GM15510 (cell line): Measurements from ENCODE around the gene SPACDR.

Experiments
- POLR2A ChIP-seq: IDR thresholded peaks from 3 replicates; pipeline ENCODE4 v1.6.1; 2011; ENCODE audit warnings: borderline replicate concordance; ENCODE audit not compliant: insufficient read length; ENCODE audit errors: extremely low read depth

The SPACDR gene

DNA sequence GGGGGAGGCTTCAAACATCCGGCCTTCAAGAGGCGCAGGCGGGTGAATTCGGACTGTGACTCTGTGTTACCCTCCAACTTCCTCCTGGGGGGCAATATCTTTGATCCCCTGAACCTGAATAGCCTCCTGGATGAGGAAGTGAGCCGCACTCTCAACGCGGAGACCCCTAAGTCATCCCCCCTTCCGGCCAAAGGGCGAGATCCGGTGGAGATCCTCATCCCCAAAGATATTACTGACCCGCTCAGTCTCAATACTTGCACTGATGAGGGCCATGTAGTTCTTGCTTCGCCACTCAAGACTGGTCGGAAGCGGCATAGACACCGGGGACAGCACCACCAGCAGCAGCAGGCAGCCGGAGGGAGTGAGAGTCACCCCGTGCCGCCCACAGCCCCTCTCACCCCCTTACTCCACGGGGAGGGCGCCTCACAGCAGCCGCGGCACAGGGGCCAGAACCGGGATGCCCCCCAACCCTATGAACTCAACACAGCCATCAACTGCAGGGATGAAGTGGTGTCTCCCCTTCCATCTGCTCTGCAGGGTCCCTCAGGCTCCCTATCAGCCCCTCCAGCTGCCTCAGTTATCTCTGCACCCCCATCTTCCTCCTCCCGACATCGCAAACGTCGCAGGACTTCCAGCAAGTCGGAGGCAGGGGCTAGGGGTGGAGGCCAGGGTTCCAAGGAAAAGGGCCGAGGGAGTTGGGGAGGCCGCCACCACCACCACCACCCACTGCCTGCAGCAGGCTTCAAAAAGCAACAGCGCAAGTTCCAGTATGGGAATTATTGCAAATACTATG, 33.4 kb downstream of the SPACDR start:
- no peak for TF ChIP-seq POLR2A

DNA sequence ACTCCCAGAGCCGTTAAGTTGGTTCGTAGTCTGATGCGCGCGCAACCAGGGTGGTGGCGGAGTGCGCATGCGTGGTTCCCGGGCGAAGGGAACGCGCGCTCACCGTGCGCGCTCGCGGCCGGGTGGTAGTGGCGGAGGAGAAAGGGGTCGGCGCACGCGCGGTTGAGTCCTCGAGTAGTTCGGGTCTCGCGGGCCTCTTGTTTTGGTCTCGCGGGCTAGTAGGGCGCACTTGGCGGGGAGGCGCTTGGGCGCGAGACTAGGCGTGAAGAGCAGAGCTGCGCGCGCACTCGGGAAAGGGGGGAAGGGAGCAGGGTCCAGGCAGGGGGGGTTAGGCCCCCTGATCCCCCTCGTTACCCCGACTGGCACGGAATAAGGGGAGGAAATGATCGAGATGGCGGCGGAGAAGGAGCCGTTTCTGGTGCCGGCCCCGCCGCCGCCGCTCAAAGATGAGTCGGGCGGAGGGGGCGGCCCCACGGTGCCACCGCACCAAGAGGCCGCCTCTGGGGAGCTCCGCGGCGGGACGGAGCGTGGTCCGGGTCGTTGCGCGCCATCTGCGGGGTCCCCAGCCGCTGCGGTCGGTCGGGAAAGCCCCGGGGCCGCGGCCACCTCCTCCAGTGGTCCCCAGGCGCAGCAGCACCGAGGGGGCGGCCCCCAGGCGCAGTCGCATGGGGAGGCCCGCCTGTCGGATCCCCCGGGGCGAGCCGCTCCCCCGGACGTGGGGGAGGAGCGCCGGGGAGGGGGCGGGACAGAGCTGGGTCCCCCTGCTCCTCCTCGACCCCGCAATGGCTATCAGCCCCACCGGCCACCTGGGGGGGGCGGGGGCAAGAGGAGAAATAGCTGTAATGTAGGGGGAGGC, 34.2 kb downstream of the SPACDR start, which contains the start of gene MEPCE:
MEPCE (plus strand) TSS at position 195 of the 856 bp plus-strand sequence; CDS start at position 383, 188 bp downstream.
- TF ChIP-seq POLR2A: no peak

DNA sequence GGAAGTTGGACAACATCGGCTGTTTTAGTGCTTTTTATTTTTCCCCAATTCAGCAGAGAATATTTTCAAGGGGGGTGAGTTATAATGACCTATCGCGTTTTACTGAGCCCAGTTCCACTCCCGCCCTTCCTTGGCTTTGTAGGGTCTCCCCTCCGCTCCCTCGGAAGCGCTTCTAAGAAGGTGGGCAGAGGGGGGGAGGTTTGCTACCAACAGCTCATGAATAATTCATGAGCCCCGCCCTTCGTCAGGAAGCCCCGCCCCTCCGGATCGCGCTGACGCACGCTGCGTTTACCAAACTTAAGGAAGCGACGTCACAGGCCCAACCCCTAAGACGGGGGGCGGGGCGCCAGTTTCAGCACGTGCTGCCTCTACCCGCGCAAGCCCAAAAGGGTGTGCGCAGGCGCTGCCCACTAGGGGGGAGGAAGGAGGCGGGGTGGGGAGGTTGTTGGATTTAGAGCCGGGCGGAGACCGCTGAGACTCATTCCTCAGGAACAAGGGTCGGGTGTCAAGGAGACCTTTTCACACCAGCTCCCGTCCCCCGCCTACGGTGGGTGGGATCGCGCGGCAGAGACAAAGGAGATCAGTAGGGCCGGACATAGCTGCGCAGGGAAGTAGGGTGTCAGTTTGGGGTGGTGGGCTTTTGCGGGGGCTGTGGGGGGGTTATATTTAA, 35.0 kb downstream of the SPACDR start:
- TF ChIP-seq POLR2A: peak; percentile 83

DNA sequence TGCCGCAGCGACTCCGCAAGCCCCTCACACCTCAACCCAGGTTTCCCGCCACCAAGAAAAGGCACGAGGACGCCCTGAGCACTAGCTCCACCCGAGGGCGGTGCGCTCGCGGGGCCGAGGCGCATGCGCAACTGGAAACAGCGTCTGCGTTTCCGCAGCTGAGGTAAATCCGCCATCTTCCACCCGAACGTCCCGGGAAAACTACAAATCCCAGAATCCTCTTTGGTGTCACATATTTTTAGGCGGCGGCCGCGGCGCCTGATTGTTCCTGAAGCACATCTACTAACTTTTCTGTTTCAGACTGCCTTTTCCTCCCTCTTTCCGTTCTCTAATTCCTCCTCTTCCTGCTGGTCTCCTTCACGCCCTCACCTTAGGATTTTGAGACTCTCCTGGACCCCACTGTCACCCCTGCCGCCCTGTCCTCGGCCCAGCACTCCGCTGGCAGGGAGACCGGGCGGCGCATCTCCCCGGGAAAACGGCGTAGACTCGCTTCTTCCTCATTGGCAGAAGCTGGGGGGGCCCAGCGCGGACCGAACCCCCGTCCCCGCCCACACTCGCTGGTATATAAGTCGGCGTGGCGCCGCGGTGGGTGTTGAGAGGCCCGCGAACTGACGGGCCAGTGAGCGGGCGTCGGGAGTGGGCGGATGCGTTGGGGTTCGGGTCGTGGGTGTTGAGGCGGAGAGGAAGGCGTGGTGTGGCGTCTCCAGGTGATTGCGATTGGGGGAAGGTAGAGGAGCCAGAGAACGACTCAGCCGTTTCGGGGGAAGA, 35.7 kb downstream of the SPACDR start, which contains the start of gene ZCWPW1:
ZCWPW1 (minus strand) TSS at position 505 of the 768 bp plus-strand sequence. CDS start 8,054 bp downstream, outside the sequence.
- peak; percentile 100 for TF ChIP-seq POLR2A

DNA sequence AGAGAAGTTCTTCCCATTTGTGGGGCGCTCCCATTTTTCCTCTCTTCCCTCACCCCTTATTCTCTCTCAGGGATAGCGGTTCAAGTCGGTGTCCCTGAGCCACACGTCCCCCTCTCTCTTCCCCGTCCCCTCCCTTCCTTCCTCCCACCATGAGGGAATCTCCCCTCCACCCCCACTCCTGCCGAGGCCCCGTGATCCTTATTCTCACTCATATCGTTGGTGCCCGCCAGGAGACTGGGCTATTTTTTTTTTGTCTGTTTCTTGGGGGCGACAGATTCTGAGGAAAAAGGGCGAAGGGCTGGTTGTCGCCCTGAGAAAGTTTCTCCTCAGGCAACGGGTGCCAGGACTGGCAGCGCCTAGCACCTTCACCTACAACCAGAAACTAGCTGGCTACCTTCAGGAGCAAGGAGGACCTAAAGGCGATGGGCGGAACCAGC, 36.3 kb downstream of the SPACDR start:
- TF ChIP-seq POLR2A: no peak

DNA sequence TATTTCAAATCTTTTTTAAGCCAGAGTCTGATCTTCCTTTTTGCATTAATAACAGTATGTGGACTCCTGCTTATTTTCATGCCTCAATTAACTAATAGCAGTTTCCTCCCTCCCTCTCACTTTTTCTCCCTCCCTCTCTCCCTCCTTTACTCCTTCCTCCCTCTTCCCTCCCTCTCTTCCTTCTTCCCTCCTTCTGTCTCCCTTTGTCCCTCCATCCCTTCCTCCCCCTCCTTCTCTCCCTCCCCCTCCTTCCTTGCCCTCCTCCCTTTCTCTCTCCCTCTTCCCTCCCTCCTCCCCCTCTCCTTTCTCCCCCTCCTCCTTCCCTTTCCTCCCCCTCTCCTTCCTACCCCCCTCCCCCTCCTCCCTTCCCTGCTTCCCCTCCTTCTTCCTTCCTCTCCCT, 37.5 kb downstream of the SPACDR start:
- TF ChIP-seq POLR2A: no peak

DNA sequence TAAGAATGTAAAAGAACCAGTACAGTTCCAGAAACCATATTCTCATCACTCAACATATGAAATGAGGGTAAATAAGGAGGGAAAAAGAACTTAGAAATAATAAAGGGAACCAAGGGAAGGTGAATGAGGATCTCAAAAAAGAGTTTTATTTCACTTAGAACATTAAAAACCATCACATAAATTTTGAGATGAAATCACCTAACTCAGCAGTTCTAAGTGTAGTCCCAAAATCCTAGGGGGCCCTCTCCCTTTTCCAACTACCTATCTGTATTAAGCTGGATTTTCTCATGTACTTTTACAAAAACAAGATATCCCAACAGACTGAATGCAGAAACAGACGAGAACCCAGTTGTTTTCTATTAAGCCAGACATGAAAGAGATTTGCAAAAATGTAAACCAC, 38.7 kb downstream of the SPACDR start:
- no peak for TF ChIP-seq POLR2A

DNA sequence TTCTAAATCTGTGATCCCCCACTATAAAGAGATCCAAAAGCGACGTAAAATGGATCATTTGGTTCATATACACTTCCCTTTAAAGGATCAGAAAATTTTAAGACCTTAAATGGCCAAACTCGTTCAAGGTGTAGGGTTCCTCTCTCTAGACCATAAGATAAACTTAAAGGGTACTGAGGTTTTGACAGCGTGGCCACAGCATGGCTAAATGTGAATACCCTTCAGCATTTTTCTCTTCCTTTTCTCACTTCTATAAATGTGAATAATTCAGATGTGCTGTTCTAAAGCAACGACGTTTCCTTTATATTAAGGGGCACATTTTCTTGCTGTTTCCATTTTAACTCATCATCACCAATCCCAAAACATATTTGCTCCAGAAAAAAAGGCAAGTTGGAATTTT, 40.7 kb downstream of the SPACDR start:
- TF ChIP-seq POLR2A: no peak

DNA sequence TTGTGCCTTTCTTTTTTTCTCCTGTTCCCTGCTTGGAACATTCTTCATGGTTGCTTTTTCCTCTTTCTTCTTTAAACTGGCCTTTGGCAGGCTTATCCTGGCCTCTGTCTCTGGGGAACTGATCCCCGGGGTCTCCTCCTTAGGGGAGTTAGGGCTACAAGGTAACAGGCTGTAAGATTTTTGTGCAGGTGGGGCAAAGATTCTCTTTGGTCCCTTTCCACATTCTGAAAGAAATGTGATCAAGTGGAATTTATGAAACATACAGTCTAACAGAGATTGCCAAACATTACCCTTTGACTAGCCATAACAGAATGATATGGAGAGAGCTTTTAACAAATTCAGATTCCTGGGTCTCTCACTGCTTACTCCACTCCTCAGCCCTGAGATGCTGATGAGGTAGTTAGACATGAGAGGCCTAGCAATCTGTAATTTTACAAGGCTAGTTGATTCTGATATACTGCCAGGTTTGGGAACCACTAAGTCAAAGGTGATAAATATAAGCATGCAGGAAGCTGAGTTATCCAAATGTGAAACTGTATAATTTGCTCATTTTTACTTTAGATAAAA, 44.3 kb downstream of the SPACDR start:
- no peak for TF ChIP-seq POLR2A

DNA sequence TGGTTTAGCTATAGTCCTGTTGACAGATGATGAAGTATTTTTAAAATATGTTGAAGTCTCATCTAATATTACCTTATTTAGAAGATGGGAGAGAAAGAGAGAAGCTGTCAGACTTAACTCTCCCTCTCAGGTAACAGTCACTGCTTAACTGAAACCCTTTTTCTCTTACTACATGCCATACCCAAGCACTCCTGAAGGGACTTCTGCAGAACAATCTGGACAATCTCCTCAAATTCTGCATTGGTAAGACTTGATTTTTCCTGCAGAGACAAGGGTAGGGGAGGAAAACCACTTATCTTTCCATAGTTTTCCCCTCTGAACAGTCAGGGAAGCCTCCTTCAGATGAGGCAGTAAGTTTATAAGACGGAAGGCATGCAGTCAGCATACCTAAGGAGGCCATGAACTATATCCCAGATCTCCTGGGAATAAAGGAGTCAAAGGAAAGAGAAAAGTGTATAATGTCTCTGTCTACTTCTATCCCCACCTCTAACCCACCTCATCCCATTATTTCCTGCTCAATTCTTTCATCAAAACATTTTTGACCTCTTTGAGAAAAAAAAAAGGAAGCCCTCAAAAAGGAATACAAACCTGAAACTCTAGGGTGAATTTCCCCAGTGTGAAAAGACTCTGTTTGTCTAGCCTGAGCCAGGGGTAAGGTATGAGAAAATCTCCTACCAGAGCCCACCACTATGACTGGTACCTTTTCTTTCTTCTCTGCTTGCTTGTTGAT, 45.0 kb downstream of the SPACDR start:
- TF ChIP-seq POLR2A: no peak

DNA sequence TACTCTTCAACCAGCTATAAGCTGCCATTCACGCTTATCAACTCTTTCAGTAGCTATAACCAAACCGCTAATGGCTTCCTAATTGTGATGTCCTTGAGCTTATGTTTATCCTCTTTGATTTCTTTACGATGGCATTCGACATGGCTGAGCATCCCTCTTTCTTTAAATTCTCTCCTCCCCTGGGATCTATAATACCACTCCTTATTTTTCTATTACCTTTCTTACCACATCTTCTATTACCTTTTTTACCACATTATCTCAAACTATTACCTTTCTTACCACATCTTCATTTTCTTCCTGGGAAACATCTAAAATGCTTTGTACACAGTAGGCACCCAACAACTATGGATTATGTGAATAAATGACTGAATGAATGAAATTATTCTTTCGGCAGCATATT, 48.6 kb downstream of the SPACDR start:
- TF ChIP-seq POLR2A: no peak

DNA sequence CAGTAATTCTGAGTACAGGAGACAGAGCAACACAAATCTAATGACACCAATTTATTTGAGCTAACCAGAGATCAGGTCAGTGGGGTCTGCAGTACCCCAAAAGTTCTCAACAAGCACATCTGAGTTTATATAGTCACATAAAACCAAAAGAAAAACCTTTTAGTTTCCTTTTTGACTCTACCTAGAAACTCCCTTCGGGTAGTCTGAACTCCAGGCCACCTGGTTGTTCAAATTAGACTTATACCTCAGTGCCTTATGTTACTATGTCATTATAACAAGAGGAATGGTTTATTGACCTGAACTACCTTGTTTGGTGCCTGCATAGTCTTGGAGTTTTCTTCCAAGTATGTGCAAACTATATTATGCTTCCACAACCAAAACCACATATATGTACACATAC, 50.2 kb downstream of the SPACDR start:
- no peak for TF ChIP-seq POLR2A

DNA sequence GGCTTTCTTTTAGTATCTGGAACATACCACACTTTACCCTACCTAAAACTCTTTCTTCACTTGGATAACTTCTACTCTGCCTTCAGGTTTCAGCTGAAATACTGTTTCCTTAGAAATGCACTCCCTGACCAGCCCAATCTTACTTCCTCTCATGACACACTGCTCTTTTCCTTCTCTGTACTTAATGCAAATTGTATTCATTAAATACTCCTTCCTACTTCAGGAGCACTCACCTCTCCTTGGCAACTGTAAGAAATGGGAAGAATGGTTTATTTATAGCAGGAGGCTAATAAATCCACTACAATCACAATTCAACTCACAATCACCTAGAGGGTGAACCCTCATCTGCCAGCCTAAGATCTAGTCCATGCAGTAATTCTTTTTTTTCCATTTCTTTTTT, 50.7 kb downstream of the SPACDR start:
- TF ChIP-seq POLR2A: no peak
